ENCODE measurements around the gene MEGF11. TPM values are rescaled to one million over a fixed set of nuclear protein-coding genes. Genes with fewer than 3 reads are reported as not detected.

The MEGF11 gene
- polyA plus RNA-seq, 6 donors from 2014 or later, result 1.00 TPM; not detected in 5

DNA sequence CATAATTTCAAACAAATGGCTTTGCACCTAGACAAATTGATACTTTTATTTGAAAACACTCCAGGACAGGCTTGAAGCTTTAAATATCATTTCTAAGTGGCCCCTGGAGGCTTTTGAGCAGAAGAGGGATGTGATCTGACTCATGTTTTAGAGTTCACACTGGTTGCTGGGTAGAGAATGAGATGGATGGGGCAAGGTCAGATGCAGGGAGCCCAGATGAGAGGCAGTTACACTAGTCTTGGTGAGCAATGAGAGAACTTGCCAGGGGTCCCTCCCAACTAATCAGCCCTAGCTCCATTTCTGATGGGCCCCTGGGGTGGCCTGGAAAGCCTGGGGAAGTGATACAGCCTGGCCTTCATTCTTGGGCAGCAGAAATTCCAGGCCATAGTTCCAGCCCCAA, 190.4 kb downstream of the MEGF11 start:
- Mint-ChIP-seq H3K27me3 (peaks cover 4 to 22% (median 18%) of the 10 kb centered on the region in 3 donors), H3K4me1 (peaks cover 0 to 3% (median 0%) of the 10 kb centered on the region in 3 donors), H3K4me3 (no peak overlapping the region), H3K9me3 (peaks cover 0 to 7% (median 2%) of the 10 kb centered on the region in 7 donors), H3K36me3 (no peaks in the 10 kb centered on the region), H3K27ac (no peak overlapping the region)
- DNase-seq (no peak), ATAC-seq (ENCODE audit: low read depth in 2 of 2) (no peak)

DNA sequence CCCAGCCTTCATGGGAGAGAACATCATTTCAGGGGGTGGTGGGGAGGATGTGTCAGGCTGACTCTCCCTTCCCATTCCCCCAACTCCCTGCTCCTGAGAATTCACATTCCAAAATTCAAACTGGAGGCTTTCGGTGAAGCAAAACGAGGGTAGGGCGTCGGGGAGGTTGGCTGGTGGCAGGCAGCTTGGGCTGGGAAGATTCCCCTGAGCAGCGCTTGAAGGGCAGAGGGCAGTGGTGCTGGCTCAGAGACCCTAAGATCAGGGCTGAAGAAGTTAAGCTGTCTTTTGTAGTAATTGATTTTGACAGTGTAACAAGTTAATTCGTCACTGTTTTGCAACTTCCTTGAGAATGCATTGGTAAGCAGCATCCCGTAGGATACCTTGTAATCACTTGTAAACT, 196.5 kb downstream of the MEGF11 start:
- Mint-ChIP-seq H3K4me1 (peaks cover 0 to 3% (median 0%) of the 10 kb centered on the region in 3 donors), H3K4me3 (no peak overlapping the region), H3K36me3 (no peaks in the 10 kb centered on the region), H3K27ac (no peak overlapping the region), H3K27me3 (peaks cover 4 to 31% (median 30%) of the 10 kb centered on the region in 3 donors), H3K9me3 (peaks cover 0 to 3% (median 0%) of the 10 kb centered on the region in 7 donors)
- DNase-seq, result no peak
- ATAC-seq (ENCODE audit: low read depth in 2 of 2), result no peak

DNA sequence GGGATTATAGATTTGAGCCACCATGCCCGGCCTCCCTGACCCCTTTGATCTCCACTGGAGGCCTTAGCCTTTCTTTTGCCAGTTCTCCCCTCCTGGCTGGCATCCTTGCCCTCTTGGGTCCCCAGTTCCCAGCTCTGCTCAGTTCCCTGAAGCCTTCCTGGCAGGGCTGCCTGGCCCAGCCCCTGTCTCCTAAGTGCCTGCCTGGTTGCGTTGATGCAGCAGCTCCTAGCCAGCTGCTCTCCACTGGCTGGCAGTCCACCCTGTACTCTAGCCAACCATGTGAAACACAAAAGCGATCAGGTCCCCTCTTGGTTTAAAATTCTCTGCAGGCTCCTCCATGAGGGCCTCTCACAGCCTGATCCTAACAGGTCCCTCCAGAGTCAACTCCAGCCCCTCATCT, 199.6 kb downstream of the MEGF11 start:
- H3K36me3 Mint-ChIP-seq, result peaks cover 0 to 5% of the 10 kb centered on the region in 2 donors

DNA sequence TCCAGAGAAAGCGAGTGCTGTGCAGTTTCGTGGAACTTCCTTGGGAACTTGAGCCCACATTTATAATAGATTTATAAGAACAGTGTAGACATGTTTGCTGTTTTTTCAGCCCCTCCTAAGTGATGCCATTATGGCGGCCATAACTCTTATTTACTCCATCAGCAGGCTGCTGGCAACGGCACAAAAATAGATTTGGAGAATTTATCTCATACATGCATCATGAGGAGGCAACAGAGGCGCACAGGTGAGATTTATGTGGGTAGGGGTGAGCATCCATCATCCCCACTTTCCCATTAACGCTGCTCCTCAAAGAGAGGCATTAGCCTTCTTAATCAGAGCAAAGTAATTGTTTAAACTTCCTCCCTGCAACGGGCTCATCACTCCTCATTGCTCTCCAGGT, 201.7 kb downstream of the MEGF11 start:
- Mint-ChIP-seq H3K4me3 (no peak overlapping the region), H3K9me3 (no peaks in the 10 kb centered on the region), H3K27me3 (peaks cover 0 to 23% (median 9%) of the 10 kb centered on the region in 3 donors), H3K36me3 (peaks cover 0 to 5% of the 10 kb centered on the region in 2 donors), H3K4me1 (no peaks in the 10 kb centered on the region), H3K27ac (no peak overlapping the region)
- no peak for ATAC-seq (ENCODE audit: low read depth in 2 of 2)
- no peak for DNase-seq

More for the DNA sequence above, 199.6 kb downstream of the MEGF11 start:
- H3K27ac Mint-ChIP-seq, result no peak overlapping the region
- no peak overlapping the region for H3K4me3 Mint-ChIP-seq
- no peak for DNase-seq
- H3K4me1 Mint-ChIP-seq, result no peaks in the 10 kb centered on the region
- H3K9me3 Mint-ChIP-seq, result no peaks in the 10 kb centered on the region
- H3K27me3 Mint-ChIP-seq, result peaks cover 0 to 23% (median 11%) of the 10 kb centered on the region in 3 donors
- ATAC-seq (ENCODE audit: low read depth in 2 of 2), result no peak

DNA sequence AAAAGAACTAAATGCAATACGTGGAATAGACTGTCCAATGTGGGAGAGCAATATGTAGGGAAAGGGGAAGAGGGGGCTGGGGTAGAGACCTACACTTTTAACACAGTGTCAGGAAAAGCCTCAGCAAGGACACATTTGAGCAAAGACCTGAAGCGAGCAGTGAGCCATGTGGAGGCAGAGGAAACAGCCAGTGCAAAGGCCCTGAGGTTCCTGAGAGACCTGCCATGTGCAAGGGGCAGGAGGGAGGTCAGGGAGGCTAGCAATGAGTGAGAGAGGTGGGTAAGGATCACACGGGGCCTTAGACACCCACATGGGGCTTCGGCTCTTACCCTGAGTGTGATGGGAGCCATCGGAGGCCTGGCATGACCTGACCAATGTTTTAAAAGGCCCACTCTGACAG, 203.3 kb downstream of the MEGF11 start:
- no peaks in the 10 kb centered on the region for H3K4me1 Mint-ChIP-seq
- H3K36me3 Mint-ChIP-seq, result peaks cover 0 to 5% of the 10 kb centered on the region in 2 donors
- no peak overlapping the region for H3K27ac Mint-ChIP-seq
- ATAC-seq (ENCODE audit: low read depth in 2 of 2) (no peak), DNase-seq (no peak)
- peaks cover 0 to 23% (median 9%) of the 10 kb centered on the region in 3 donors for H3K27me3 Mint-ChIP-seq
- H3K9me3 Mint-ChIP-seq, result no peaks in the 10 kb centered on the region
- H3K4me3 Mint-ChIP-seq, result no peak overlapping the region

DNA sequence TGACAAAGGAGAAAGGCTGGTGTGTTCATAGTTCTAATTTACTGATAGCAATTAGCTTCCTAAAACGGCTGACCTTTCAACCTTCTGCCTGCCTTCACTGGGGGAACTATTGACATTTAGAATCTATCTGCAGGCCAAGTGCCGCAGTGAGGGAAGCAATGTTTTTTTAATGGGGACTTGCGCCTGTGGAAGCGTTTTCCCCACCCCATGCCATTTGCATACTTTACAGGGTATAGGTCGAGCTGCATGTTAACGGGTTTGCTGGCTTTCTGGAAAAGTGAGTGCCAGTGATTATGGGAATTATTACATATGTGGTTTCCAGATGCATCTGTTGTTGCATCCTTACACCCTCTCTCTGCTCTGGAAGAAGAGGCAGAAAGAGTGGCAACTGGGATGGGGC, 204.2 kb downstream of the MEGF11 start:
- Mint-ChIP-seq H3K27ac (no peak overlapping the region), H3K4me3 (no peak overlapping the region), H3K4me1 (no peaks in the 10 kb centered on the region), H3K36me3 (peaks cover 0 to 5% of the 10 kb centered on the region in 2 donors), H3K27me3 (peaks cover 0 to 22% (median 6%) of the 10 kb centered on the region in 3 donors), H3K9me3 (peaks cover 0 to 5% (median 0%) of the 10 kb centered on the region in 7 donors)
- DNase-seq (no peak), ATAC-seq (ENCODE audit: low read depth in 2 of 2) (no peak)

DNA sequence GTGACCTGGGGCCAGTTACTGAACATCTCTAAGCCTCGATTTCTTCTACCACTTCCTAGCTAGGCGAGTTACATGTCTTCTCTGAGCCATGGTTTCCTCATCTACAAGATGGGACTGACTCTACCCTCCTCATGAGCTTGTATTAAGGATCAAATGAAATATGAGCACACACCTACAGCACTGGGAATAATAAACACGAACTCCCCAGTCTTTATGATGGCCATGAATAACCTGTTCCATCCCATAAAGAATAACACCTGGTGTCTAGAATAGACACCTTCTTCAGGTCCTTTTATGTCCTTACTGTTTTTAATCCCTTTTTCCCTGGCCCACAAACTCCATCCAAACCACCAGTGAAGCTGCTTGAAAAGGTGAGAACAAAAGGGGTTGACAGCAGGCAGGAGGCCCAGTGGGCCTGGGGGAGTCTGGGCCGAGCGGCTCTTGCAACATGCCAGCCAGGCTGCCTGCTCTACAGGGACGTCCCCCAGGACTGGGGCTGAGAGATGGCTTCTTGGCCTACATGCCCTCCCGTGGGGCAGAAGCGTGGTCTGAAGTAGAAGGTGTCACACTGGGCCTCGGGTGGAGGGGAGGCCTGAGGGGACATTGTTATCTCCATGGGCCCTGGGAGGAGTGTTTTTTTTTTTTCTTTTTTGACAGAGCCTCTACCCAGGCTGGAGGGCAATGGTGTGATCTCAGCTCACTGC, 206.1 kb downstream of the MEGF11 start:
- H3K4me3 Mint-ChIP-seq, result no peak overlapping the region
- H3K4me1 Mint-ChIP-seq, result no peaks in the 10 kb centered on the region
- peak overlapping the region in 2 of 6 donors; percentile 20 to 75 for H3K27ac Mint-ChIP-seq
- H3K9me3 Mint-ChIP-seq, result peaks cover 0 to 5% (median 0%) of the 10 kb centered on the region in 7 donors
- peaks cover 4 to 15% (median 6%) of the 10 kb centered on the region in 3 donors for H3K27me3 Mint-ChIP-seq
- peaks cover 0 to 5% of the 10 kb centered on the region in 2 donors for H3K36me3 Mint-ChIP-seq
- no peak for DNase-seq
- ATAC-seq (ENCODE audit: low read depth in 2 of 2), result no peak

DNA sequence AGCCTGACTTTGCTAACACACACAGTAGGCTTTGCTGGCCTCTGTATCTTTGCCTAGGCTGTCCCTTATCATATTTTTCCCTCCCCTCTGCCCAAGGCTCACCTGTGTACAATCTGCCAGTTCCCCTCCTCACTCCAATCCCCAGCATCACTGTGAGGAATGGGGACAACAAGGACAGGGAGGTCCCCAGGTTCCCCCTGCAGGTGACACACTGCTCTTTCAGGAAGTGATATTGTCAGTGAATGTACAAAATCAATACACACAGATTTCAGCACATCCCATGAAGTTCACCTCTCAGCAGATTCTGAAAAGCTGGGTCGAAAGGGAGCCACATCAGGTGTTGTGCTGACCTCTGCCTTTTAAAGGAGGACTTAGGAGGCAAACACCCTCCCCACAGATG, 206.8 kb downstream of the MEGF11 start:
- no peak overlapping the region for H3K27ac Mint-ChIP-seq
- DNase-seq, result no peak
- peaks cover 0 to 5% (median 0%) of the 10 kb centered on the region in 7 donors for H3K9me3 Mint-ChIP-seq

DNA sequence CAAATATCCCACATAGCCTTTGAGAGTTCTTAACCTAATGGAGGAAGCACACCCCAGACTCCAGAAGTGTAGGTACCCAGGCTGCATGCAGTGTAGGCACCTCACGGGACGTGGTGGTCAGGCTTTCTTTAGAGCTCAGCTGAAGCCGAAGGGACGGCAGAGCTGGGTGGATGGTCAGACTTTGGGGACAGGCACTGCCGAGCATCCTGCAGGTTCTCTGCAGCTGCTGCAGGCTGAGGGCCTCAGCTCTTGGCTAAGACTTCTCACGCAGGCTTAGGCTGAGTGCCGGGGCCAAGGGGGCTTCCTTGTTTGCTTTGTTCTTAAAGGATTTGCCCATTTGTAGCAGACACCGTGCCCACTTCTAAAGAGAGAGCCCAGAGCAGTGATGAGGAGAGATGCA, 207.2 kb downstream of the MEGF11 start:
- H3K9me3 Mint-ChIP-seq, result peaks cover 0 to 5% (median 0%) of the 10 kb centered on the region in 7 donors
- no peak overlapping the region for H3K4me3 Mint-ChIP-seq
- no peaks in the 10 kb centered on the region for H3K4me1 Mint-ChIP-seq
- H3K27me3 Mint-ChIP-seq, result peaks cover 6 to 9% (median 8%) of the 10 kb centered on the region in 3 donors
- no peak for ATAC-seq (ENCODE audit: low read depth in 2 of 2)
- no peak for DNase-seq
- no peak overlapping the region for H3K27ac Mint-ChIP-seq
- H3K36me3 Mint-ChIP-seq, result peaks cover 0 to 5% of the 10 kb centered on the region in 2 donors

More for the DNA sequence above, 206.8 kb downstream of the MEGF11 start:
- no peak overlapping the region for H3K4me3 Mint-ChIP-seq
- ATAC-seq (ENCODE audit: low read depth in 2 of 2), result no peak
- H3K36me3 Mint-ChIP-seq, result peaks cover 0 to 5% of the 10 kb centered on the region in 2 donors
- no peaks in the 10 kb centered on the region for H3K4me1 Mint-ChIP-seq
- peaks cover 5 to 8% (median 6%) of the 10 kb centered on the region in 3 donors for H3K27me3 Mint-ChIP-seq

DNA sequence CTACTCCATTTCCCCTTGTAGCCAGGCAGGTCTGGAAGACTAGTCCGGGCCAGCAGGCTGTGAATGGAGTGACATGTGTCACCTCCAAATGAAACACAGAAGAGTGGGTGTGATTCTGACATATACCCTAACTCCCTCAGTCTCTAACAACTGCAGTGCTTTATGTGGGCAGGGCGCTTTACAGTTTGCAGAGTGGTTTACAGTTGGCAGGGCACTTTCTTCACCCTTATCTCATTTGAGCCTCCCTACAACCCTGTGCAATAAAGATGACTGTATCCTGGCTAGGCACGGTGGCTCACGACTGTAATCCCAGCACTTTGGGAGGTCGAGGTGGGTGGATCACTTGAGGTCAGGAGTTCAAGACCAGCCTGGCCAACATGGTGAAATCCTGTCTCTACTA, 208.0 kb downstream of the MEGF11 start:
- no peak for ATAC-seq (ENCODE audit: low read depth in 2 of 2)
- Mint-ChIP-seq H3K4me3 (no peak overlapping the region), H3K4me1 (no peaks in the 10 kb centered on the region), H3K36me3 (peaks cover 0 to 5% of the 10 kb centered on the region in 2 donors), H3K27ac (no peak overlapping the region), H3K9me3 (peaks cover 0 to 5% (median 0%) of the 10 kb centered on the region in 7 donors), H3K27me3 (peaks cover 11 to 13% (median 11%) of the 10 kb centered on the region in 3 donors)
- DNase-seq, result no peak

DNA sequence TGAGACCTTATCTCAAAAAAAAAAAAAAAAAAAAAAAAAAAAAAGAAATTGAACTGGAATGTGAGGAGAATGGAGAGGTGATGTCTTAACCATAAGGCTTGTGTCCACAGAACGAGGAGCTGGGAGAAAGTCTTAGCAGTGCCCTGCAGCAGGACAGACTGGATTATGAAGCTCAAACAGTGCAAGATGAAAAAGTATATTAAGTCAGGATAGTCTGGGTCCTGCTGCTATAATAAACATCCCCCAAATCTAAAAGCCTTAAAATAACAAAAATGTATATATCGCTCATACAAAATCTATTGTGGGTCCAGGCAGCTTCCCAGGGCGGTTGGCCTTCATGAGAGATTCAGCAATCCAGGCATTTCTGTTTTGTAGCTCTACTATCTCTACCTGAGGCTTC, 208.7 kb downstream of the MEGF11 start:
- Mint-ChIP-seq H3K4me3 (no peak overlapping the region), H3K27me3 (peaks cover 11 to 19% (median 16%) of the 10 kb centered on the region in 3 donors), H3K36me3 (no peaks in the 10 kb centered on the region), H3K9me3 (peaks cover 0 to 5% (median 0%) of the 10 kb centered on the region in 7 donors), H3K4me1 (no peaks in the 10 kb centered on the region), H3K27ac (no peak overlapping the region)
- ATAC-seq (ENCODE audit: low read depth in 2 of 2), result no peak
- DNase-seq, result no peak

DNA sequence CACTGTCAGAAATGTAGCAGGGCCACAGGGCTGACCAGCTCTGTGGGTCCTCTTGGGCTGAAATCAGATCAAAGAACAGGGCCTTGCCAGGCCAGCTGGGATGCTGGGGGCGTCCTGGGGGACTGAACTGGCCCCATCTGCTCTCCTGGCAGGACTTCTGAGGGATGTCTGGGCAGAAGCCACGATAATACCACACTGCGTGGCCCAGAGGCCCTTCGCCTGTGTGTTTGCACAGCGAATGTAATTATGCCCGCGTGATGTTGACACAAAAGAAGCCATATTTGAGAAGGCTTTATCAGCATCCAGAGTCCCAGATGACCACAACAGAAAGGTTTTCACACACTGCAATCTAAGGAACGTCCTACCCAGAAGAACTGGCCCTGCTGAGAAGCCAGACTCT, 210.3 kb downstream of the MEGF11 start:
- H3K9me3 Mint-ChIP-seq, result peaks cover 0 to 5% (median 0%) of the 10 kb centered on the region in 7 donors
- H3K4me3 Mint-ChIP-seq, result no peak overlapping the region
- ATAC-seq (ENCODE audit: low read depth in 2 of 2), result no peak
- no peaks in the 10 kb centered on the region for H3K4me1 Mint-ChIP-seq
- no peak overlapping the region for H3K27ac Mint-ChIP-seq
- no peak for DNase-seq
- H3K36me3 Mint-ChIP-seq, result no peaks in the 10 kb centered on the region
- peaks cover 22 to 27% (median 23%) of the 10 kb centered on the region in 3 donors for H3K27me3 Mint-ChIP-seq

DNA sequence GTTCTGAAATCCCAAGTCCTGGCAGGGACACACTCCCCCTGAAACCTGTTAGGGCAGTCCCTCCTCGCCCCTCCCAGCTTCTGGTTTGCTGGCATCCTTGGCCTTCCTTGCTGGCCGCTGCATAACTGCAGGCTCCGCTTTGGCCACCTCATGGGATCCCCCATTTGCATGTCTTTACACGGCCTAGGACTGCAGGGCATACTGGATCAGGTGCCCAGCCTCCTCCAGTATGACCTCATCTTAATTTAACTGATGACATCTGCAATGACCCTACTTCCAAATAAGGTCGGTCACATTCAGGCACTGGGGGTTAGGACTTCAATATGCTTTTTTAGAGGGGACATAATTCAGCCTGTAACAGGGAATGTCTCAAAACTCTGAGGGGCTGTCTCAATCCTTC, 210.9 kb downstream of the MEGF11 start:
- Mint-ChIP-seq H3K4me1 (no peaks in the 10 kb centered on the region), H3K9me3 (peaks cover 0 to 5% (median 0%) of the 10 kb centered on the region in 7 donors), H3K27ac (no peak overlapping the region), H3K27me3 (peaks cover 23 to 27% (median 23%) of the 10 kb centered on the region in 3 donors), H3K4me3 (no peak overlapping the region), H3K36me3 (no peaks in the 10 kb centered on the region)
- ATAC-seq (ENCODE audit: low read depth in 2 of 2), result no peak
- no peak for DNase-seq

DNA sequence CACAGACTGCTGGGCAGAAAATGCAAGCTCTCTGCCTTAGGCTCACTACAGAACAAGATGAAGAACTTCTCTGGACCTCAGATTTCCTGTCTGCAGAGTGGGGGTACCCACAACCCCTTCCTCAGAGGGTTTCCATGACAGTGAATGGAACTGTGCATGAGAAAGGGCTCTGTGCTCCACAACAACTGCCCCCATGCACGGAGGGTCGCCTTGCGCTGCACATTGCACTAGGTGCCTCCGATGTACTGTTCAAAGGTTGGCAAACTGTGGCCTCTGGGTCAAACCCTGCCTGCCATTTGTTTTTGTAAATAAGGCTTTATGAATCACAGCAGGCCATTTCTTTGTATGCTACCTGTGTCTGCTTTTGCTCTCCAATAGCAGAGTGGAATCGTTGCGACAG, 212.3 kb downstream of the MEGF11 start:
- Mint-ChIP-seq H3K27me3 (peaks cover 23 to 32% (median 30%) of the 10 kb centered on the region in 3 donors), H3K4me1 (no peaks in the 10 kb centered on the region)

More for the DNA sequence above, 212.3 kb downstream of the MEGF11 start:
- Mint-ChIP-seq H3K27ac (no peak overlapping the region), H3K36me3 (no peaks in the 10 kb centered on the region), H3K4me3 (no peak overlapping the region), H3K9me3 (peaks cover 0 to 5% (median 0%) of the 10 kb centered on the region in 7 donors)
- DNase-seq (no peak), ATAC-seq (ENCODE audit: low read depth in 2 of 2) (no peak)
